ENCODE data around the gene ZYX.
"Not testable (repeated sequence)": the region's sequence is repeated elsewhere in the genome, so short reads cannot be mapped to it uniquely, and the experiment has no call there.

Gene ZYX

DNA sequence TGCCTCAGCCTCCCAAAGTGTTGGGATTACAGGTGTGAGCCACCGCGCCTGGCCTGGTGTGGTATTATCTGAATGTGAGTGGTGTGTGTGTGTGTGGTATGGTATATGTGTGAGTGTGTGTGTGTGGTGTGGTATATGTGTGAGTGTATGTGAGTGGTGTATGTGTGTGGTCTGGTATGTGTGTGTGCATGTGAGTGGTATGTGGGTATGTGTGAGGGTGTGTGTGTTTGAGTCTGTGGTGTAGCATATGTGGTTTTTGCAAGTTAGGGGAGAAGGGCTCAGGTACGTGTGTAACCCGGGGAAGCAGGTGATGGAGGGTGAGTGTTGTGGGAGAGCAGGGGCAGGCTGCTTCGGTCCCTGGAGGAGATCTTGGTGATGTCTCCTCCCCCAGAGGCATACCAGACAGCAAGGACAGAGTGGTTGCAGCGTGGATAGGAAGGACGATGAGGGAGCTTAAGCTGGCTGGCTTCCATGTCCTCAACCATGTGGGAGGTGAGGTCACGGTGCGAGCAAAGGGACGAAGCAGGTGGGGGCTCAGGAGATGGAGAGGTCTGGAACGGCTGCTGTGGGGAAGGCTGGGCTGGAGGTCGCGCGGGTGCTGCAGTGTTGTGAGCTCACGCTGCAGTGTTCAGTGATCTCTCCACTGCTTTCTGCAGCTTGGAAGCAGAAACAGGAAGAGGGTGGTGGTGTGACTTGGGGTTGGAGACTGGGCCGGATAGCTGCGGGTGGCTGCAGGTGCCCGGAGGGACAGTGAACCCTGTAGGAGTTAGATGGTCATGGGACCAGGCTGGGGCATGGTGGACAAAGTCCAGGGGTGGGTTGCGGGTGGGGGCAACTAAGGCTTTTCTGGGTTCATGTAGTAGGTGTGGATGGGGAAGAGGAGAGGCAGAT is 5.0 kb downstream of the ZYX start:
- DNase-seq (ENCODE audit: low read depth): no peak

GRCh38 chr7:143387156-143387975 is 6.2 kb downstream of the ZYX start:
- no peak for DNase-seq (ENCODE audit: low read depth)

DNA sequence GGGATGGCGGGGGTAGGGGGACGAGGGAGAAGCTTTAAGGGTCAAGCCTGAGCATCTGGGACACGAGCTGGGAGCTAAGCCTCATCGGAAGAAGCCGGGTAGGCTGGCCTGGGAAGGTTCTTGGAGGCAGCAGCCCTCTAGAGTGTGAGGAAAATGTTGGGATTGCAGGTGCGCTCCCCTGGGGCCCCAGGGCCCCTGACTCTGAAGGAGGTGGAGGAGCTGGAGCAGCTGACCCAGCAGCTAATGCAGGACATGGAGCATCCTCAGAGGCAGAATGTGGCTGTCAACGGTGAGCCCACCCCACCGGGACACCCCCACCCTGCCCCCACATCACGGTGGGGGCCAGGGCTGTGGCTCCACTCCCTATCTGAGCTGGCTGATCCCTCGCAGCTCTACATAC is 6.9 kb downstream of the ZYX start:
- DNase-seq (ENCODE audit: low read depth): no peak

- no peak for DNase-seq (ENCODE audit: low read depth)
Measured at GRCh38 chr7:143388491-143389101, 7.5 kb downstream of the ZYX start.

DNA sequence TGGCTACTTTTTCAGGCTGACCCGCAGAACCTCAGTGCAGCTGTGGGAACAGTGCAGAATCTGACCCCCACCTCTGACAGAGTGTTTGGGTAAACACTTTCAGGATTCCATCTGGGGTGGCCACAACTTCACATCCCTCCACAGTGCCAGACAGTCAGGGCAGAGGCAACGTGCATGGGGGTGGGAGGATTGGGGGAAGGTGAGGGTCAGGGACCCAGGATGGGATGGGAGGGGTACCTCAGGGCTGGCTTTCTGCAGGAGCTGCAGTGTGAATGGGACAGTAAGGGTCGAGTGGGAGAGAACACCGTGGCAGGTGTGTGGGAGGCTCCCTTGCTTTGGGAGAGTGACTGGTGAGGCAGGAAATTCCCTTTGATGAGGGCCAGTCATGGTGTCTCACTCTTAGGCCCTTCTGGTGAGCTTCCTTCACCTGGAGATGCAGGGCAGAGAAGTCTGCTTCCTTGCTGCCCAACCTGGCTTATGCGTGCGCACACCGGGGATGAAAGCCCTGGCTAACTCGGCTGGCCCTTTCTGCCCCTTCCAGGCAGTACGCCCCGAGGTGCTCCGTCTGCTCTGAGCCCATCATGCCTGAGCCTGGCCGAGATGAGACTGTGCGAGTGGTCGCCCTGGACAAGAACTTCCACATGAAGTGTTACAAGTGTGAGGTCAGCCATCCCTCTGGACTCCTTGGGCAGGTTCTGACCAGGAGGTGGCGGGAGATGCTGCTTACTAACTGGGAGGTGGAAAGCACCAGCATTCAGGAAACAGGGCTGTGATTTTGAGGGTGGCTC is 8.4 kb downstream of the ZYX start:
- no peak for DNase-seq (ENCODE audit: low read depth)

GRCh38 chr7:143390104-143390772 is 9.1 kb downstream of the ZYX start:
- DNase-seq (ENCODE audit: low read depth): no peak

- no peak for DNase-seq (ENCODE audit: low read depth)
Measured at GRCh38 chr7:143390773-143391317, 9.7 kb downstream of the ZYX start.

DNA sequence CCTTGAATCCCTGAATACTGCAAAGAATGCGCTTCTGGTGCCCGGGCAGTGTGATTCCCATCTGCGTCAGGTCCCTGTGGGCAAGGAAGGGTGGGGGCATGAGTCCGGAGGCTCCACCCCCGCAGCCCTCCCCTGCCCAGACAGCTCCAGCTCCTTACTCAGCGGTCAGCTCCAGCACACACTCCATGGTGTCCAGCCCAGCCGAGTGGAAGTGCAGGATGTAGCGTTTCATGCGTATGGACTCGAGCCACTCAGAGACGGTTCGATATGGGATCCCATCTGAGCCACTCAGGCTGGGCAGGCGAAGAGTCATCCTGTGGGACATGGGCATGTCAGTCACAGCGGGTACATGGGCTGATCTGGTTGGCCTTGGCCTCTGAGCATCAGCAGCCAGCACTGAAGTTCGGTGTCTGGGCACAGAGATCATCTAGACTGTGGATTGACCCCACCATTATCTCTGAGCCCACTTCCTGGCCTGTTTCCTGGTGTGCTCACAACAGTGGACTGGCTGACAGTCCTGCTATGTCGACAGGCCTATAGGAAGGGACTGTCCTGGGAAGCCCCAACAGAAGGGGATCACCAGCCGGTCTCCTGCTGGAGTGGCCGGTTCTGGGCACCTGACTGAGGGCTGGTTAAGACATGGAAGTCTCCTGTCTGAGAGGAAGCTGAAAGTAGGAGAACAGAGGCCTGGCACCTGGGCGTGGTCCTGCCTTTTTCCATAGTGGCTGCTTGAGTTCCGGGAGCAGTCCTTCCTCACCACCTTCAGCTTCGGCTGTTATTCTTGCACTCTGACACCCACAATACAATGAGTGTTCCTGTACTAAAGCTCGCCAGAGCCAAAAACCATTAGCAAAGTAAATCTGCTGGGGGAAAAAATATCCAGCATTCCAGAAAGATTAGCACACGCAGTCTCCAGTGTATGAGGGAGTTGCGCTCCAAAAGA is 10.6 kb downstream of the ZYX start:
- DNase-seq (ENCODE audit: low read depth): no peak

GRCh38 chr7:143392427-143392826 is 11.3 kb downstream of the ZYX start:
- not testable (repeated sequence) for DNase-seq (ENCODE audit: low read depth)

DNA sequence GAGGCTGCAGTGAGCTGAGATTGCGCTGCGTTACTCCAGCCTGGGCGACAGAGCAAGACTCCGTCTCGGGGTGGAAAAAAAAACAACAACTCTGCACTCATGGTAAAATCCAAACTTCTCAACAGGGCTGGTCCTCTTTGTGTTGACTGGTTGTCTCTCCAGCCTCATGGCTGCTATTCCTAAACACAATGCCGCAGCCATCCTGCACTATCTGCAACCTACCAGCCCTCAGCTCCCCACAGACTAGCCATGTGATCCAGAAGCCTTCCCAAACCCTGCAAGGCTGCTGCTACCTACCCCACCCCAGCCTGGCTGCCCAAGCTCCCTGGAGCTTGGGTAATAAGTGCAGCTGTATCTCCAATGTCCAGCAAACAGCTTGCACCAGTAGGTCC is 11.7 kb downstream of the ZYX start:
- DNase-seq (ENCODE audit: low read depth): no peak

DNA sequence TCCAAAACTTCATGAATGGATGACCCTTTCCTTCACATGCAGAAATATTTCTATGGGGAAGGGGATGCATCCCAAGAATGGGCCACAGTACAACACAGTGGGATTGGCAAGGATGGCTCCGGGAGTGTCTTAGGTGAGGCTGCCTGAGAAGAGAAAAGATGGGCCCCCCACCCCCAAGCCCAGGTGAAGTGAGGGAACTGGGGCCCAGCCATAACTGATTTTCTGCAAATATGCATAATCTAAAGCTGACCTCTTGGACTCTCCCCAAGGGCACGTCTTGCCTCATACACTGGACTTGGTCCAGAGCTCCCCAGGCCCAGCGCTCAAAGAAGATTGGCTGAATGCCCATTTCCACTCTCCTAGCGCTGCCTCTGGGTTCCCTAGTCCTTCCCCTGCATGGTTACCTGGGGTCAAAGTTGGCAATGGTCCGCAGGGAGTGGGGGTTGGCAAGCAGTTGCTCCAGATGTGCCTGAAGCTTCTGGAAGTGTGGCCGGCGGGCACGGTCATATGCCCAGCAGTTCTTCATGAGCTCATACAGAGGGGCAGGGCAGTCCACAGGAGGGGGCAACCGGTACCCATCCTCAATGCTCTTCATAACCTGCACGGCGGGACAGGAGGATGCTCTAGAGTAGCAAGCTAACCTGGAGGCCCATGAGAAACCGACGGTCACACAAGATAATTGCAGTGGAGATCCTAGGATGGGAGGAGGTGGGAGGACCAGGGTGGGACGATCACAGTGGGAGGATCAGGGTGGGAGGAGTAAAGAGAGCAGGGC is 12.3 kb downstream of the ZYX start:
- DNase-seq (ENCODE audit: low read depth): no peak

- no peak for DNase-seq (ENCODE audit: low read depth)
Measured at GRCh38 chr7:143394068-143394467, 12.9 kb downstream of the ZYX start.

DNA sequence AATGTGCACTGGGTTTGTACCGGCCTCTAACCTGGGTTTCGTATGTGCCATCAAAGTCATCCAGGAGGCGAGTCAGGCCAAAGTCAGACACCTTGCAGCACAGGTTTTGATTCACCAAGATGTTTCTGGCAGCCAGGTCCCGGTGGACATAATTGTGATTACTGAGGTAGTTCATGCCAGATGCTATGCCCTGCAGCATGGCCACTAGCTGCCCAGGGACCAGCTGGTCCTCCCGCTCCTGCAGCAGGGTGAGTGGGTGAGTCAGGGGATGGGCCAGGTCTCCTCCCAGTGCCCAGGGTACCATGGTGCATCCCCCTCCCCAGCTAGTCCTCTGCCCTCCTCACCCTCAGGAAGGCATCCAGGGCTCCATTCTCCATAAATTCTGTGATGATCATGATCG is 13.6 kb downstream of the ZYX start:
- no peak for DNase-seq (ENCODE audit: low read depth)

DNA sequence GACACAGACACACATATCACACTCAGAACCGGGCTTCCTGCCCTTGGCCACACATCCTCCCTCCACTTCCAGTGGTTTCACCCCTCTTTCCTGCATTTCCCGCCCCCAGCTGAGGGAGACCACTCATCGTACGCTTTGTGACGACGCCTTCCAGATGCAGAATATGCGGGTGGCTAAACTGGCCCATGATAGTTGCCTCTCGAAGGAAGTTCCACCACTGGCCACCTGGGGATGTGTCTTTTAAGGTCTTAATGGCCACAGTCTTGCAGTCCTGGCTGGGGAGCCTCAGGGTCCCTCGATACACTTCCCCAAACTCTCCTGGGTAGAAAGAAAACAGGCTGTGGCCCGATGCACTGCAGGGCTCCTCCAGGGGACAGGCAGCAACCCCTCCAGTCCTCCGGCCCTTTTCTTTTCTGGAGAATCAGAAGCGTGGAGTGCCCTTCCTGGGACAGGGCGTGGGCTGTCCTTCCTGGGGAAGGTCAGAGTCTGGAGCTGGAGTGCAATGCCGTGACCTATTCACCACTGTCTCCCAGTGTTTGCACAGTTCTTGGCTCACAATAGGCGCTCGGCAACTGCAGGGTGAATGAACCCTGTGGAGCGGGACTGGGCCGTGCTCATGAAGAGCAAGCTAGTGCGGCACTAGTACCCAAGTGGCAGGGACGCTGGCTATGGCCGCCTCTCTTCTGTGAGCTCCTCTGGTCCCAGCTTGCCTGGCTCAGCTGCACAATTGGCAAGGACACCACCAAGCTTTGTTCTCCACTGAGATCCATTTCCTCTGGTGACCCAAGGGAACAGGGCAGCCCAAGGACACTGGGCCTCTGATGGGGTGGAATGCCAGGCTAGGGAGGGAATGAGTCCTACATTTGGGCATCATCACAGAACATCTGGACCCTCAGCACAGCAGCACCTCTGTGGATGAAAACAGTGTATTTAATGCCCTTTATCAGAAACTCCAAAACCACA is 14.3 kb downstream of the ZYX start:
- DNase-seq (ENCODE audit: low read depth): no peak

DNA sequence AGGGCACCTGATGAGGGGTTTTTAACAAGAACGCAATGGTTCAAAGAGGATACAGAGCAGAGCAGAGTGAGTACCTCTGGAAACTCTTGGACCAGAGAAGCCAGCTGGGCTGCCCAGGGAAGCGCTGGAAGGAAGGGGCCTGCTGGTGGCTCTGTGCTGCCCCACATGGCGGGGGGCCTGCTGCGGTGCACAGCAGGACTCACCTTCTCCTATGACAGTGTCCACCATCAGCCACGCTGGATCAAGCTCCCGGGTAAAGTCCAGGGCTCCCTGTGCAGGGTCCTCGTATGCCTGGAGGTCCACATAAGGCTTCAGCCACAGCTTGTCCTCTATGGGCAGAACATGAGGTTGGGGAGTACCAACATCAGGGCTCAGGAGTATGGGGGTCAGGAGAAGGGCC is 15.0 kb downstream of the ZYX start:
- no peak for DNase-seq (ENCODE audit: low read depth)

GRCh38 chr7:143396625-143397556 is 15.7 kb downstream of the ZYX start:
- DNase-seq (ENCODE audit: low read depth): no peak
